HG03066 (cell line): ENCODE data around the gene SPDYE17.
A peak's percentile ranks its signal among the peaks of the same experiment; 100 is the strongest.
"Not testable (repeated sequence)": the region's sequence is repeated elsewhere in the genome, so short reads cannot be mapped to it uniquely, and the experiment has no call there.

Experiments used
- ATAC-seq: cut with Tn5 transposase; IDR thresholded peaks from one replicate; pipeline ENCODE4 v1.9.1; 2021; ENCODE audit warnings: low read depth; ENCODE audit not compliant: unreplicated experiment

SPDYE17 gene

DNA sequence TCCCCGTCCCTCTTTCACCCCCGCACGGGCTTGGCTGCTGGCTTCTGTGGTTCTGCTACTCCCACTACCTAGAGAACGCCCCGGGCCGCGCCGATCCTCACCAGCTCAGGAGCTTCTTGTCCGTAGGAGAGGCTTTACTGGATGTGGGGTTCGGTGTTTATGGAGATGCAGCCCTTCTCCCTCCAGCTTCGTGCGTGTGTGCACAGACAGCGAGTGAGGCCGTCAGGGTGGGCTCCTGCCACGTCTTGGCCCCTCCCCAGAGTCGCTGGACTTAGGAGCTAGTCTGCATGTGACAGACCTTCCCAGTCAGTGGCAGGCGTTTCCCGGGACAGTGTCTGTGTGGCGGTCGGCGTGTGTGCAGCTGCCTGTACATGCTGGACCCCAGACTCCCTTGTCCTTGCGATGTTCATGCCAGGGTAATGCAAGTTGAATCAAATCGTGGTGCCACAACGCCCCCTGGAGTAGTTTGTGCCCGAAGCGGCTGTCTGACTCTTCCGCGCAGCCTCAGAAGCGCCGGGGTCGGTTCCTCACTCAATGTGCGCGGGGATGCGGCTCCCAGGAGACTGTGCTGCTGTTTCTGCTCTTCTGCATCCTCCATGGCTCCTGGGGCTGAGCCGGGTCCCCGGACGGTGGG, 32.6 kb downstream of the SPDYE17 start:
- ATAC-seq = not testable (repeated sequence)

DNA sequence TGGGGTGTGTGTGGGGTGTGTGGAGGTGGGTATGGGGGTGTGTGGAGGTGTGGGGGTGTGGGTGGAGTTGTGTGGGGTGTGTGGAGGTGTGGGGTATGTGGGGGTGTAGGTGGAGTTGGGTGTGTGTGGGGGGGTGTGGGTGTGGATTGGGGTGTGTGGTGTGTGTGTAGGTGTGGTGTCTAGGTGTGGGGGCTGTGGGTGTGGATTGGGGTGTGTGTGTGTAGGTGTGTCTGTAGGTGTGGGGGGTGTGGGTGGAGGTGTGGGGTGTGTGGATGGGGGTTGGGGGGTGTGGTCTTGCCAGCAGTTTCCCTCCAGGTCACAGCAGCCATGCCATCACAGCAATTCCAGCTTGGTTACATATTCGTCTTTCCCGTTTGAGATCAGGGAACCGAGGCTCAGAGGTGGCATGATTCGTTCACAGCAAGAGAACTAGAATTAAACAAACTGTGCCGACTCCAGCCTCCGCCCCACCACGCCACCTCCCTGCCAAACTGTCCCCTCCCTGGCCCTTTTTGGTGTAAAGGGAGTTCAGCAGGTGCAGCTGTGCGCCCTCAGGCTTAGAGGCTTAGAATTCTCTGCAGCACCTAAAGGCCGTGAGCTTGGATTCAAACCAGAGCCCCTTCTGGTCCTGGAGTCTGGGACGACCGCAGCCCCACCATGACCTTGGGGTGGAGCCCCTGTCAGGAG, 33.3 kb downstream of the SPDYE17 start:
- ATAC-seq = not testable (repeated sequence)

DNA sequence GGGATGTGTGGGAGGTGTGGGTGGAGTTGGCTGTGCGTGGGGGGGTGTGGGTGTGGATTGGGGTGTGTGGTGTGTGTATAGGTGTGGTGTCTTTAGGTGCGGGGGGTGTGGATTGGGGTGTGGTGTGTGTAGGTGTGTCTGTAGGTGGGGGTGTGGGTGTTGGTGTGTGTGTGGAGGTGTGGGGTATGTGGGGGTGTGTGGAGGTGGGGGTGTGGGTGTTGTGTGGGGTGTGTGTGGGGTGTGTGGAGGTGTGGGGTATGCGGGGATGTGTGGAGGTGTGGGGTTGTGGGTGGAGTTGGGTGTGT, 33.9 kb downstream of the SPDYE17 start:
- ATAC-seq = no peak

DNA sequence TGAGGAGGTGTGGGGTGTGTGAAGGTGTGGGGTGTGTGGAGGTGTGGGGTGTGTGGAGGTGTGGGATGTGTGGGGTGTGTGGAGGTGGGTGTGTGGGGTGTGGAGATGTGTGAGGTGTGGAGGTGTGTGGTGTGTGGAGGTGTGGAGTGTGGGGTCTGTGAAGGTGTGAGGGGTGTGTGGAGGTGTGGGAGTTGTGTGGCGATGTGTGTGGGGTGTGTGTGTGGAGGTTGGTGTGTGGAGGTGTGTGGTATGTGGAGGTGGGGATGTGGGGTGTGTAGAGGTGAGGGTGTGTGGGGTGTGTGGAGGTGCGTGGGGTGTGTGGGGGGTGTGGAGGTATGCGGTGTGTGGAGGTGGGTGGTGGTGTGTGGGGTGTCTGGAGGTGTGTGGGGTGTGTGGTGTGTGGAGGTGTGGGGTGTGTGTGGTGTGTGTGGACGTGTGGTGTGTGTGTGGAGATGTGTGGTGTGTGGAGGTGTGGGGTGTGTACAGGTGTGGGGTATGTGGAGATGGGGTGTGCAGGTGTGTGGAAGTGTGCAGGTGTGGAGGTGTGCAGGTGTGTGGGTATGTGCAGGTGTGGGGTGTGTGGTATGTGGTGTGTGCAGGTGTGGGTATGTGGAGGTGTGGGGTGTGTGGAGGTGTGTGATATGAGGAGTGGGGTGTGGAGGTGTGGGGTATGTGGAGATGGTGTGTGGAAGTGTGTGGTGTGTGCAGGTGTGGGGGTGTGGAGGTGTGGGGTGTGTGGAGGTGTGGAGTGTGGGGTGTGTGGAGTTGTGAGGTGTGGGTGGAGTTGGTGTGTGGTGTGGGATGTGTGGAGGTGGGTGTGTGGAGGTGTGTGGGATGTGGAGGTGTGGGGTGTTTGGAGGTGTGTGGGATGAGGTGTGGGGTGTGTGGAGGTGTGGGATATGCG, 34.5 kb downstream of the SPDYE17 start:
- no peak for ATAC-seq

DNA sequence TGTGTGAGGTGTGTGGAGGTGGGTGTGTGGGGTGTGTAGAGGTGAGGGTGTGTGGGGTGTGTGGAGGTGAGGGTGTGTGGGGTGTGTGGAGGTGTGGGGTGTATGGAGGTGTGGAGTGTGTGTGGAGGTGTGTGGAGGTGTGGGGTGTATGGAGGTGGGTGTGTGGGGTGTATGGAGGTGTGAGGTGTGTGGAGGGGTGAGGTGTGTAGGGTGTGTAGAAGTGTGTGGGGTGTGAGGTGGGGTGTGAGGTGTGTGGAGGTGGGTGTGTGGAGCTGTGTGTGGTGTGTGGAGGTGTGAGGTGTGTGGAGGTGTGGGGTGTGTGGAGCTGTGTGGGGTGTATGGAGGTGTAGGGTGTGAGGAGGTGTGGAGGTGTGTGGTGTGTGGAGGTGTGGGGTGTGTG, 35.2 kb downstream of the SPDYE17 start:
- ATAC-seq = not testable (repeated sequence)

DNA sequence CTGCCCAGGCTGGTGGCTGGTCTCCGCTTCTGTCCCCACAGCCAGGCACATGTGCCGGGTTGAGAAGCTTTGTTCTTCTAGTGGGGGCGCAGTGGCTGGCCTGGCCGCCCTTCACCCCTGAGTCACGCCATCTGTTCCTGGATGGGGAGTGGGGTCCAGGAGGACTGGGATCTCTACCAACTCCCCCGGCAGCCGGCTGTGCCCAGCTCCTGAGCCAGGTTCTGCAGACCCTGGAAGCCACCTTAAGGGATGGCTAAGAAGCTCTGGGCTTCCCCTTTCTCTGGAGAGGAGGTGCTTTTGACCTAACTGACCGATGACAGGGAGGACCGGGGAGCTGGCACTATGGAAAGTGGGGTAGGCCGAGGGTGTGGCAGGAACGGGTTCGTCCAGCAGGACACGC, 37.9 kb downstream of the SPDYE17 start:
- not testable (repeated sequence) for ATAC-seq

DNA sequence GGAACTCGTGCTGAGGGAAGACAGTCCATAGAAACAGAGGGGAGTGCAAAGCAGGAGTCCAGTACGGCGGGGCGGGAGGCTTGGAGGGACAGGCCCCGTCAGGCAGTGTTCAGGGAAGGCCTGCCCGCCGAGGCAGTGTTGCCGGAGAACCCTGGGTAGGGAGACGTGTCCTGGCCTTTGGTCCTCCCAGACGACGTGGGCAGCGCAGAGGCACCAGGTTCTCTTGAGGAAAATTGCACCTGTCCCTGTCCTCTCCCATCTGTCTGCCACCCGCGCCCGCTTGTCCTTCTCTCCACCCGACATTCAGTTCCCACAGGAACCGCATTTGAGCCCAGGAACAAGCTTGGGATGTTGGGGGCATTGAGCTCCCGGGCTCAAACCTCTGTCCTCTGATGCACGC, 38.3 kb downstream of the SPDYE17 start:
- not testable (repeated sequence) for ATAC-seq

DNA sequence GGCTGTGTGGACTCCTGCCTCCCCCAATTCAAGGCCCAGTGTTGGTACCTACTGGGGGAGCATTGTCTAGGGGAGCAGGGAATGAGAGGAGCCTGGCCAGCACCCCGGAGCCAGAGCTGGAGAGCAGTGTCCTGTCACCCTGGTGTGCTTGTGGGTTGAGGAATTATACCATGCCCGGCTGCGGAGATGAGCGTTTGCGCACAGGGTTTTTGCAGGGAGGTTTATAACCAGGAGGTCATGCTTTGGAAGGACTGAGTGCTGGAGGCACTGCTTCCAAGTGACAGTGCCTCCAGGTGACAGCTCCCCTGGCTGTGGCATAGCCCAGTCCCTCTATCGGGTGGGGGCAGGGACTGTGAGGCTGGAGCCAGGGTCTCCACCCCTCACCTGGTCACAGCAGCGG, 39.3 kb downstream of the SPDYE17 start:
- not testable (repeated sequence) for ATAC-seq

DNA sequence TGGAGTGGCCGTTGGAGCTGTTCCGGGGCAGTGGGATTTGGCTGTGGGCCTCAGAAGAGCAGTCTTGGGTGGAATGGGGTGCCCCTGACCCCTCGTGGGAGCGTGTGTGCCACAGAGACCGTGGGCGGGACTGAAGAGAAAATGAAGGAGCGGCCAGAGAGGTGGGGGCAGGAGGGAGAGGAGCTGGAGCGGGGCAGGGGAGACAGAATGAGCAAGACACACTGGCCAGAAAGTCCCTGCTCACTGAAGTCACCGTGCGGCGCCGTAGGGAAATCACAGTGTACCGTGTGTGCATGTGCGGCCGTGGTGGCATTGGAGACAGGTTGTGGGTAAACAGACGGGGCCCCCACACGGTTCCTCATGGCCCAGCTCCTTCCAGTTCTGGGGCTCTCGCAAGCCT, 40.0 kb downstream of the SPDYE17 start:
- ATAC-seq = not testable (repeated sequence)

DNA sequence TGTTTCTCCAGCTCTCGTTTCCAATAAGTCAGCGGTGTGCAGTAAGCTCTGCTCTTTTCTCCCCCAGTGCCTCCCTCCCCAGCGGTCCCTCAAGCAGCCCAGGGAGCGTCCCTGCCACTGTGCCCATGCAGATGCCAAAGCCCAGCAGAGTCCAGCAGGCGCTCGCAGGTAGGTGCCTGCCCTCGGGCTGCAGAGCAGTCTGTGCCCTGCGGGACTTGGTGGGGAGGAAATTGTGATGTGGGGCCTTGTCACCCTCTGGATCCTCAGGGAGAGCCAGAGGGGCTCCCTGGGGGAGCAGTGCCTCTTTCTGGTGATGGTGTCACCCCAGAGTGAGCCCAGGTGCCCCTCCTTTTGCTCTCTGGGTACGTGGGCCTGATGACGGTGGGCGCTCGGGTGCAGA, 42.0 kb downstream of the SPDYE17 start:
- ATAC-seq = not testable (repeated sequence)

DNA sequence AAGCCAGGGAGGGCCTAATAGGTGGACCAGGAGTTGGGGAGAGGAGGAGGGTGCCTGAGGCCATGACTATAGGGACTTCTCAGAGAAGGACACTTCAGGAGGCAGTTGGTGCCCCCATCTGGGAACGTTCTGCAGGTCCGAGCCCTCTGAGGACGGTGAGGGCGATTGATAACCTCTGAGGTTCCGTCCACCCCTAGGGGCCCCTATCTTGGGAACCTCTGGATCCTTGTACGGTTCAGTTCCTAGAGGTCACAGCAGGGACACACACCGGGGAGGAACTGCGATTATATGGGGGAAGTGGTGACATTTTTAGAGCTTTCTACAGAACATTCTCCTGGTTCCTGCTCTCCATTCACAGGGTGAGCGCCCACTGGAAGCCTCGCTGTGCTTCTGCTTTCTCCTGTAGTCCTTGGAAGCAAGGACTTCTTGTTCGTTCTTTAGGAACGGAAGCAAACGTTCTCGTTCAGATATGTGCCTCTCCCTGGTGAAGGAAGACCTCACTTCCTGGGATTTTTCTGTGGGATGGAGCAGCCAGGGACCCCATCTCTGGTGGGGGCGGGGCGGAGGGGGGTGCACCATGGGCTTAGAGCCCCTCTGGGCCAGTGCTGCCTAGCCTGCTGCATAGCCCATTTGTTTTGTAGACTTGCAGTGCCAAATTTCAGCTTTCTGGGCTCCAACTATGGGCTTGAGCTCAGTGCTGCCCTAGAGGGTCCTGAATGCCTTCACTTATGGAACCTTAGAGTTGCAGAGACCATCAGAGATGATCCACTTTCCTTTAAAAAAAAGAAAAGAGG, 46.0 kb downstream of the SPDYE17 start:
- not testable (repeated sequence) for ATAC-seq

DNA sequence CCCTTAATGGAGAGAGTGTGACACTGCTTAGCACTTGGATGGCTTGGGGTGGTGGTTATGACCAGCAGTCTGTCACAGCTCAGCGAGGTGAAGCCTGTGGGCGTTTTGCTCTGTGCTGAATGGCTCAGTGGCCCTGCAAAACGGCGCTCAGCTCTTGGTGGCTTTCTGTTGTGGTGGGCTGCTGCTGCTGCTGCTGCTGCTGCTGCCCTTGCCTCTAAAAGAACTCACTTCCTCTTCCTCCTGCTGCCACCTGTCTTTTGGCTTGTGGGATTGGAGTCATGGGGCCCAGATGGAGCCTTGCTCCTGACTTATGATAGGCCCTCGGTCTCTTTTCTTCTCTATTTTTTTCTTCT, 47.4 kb downstream of the SPDYE17 start:
- ATAC-seq = peak; percentile 98

DNA sequence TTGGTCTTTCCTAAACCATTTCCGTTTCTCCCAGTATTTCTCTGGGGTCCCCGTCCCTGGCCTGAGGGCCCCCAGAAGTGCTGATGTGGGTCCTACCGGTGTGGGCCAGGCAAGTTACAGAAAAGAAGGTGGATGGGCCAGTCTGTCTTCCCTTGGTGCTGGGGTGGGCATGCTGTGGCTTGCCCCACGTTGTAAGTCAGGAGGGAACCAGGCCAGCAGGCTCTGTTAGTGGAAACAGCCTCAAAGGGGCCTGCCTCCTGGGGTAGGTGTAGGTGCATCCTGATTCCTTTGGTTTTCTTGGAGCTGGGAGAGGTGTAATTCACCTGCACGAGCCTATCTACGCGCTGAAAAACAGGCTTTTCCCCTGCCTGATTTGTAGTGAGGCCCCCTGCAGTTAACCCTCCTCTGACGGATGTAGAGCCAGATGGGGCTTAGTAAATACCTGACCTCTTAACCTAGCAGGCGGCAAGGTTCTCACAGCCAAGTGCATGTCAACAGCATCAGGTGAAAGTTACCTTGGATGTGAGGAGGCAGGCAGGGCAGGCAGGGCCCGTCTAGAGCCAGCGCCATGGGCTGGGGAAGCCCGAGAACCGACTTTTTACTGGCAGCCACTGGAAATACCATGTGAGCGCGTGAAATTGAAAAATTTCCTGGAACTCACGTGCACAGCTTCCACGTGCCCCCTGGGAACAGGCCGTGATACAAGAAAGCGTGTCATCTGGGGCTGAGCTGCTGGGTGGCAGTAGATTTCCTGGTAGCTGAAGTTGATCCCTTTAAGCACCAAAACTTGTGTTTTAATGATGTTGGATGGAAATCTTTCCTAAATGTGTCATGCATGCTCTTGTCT, 48.0 kb downstream of the SPDYE17 start:
- peak; percentile 22 for ATAC-seq

DNA sequence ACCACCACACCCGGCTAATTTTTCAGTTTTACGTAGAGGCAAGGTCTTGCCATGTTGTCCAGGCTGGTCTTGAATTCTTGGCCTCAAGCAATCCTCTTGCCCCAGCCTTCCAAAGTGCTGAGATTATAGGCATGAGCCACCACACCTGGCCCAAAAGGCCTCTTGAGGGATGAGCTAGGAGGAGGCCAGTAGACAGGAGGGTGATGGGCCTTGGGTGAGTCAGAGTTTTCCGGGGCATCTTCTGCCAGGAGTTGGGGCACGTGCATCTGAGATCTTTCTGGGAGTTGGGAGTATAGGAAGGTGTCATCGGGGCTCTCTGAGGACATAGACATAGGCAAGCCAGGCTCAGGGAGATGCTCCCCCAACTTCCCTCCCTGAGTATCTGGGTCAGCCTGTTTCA, 48.8 kb downstream of the SPDYE17 start:
- not testable (repeated sequence) for ATAC-seq

DNA sequence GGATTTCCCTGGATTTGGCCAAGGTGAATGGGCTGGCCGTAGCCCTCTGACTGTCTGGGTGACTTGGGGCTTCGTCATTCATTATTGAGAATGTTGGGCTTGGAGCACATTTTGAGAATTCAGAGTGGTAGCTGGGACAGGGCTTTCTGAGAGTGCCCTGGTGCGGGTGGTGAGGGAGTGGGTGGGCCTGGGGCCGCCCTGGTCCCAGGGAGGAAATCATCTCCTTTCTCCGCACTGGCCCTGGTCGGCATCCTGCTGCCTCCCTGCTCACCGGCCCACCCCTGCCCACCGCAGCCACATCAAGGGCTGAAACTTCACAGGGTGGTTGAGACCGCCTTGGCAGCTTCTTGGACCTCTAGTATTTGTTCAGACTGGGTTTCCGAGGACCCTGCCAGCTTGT, 49.7 kb downstream of the SPDYE17 start:
- ATAC-seq = not testable (repeated sequence)

DNA sequence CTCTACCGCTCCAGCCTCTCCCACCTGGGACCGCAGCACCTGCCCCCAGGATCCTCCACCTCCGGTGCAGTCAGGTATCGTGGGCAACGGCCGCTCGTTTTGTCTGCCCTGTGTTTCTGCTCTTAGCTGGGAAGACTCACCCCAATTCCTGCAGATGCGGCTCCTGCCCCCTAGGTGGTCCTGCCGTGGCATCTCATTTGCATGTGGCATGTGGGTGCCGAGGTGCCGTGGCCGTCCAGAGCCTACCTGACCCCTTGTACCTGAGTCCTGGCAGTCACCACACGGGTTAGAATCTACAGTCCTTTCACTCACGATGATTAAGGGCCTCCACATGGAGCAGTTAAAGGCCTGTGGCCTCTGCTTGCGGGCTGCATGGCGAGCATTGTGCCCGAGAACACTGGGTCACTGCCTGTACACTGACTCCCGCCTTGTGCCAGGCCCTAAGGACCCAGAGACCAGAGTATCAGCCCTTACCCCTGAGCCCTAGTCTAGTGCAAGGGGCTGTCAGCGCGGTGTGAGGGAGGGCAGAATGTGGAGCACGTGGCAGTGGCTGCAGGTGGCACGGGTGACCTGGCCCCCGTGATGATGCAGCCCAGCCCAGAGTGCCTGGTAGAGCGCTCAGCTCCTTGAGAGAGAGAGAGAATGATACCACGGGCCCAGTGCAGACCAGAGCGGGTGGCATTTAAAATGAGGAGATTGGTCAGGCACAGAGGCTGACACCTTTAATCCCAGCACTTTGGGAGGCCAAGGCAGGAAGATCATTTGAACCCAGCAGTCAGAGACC, 50.8 kb downstream of the SPDYE17 start:
- ATAC-seq = not testable (repeated sequence)

DNA sequence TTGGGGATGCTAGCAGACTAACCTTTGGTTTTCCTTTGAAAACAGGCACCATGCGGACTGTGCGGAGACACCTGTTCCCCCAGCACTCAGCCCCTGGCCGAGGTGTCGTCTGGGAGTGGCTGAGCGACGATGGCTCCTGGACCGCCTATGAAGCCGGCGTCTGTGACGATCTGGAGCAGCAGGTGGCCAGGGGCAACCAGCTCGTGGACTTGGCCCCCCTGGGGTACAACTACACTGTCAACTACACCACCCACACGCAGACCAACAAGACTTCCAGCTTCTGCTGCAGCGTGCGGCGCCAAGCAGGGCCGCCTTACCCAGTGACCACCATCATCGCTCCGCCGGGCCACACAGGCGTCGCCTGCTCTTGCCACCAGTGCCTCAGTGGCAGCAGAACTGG, 51.6 kb downstream of the SPDYE17 start:
- ATAC-seq = not testable (repeated sequence)

DNA sequence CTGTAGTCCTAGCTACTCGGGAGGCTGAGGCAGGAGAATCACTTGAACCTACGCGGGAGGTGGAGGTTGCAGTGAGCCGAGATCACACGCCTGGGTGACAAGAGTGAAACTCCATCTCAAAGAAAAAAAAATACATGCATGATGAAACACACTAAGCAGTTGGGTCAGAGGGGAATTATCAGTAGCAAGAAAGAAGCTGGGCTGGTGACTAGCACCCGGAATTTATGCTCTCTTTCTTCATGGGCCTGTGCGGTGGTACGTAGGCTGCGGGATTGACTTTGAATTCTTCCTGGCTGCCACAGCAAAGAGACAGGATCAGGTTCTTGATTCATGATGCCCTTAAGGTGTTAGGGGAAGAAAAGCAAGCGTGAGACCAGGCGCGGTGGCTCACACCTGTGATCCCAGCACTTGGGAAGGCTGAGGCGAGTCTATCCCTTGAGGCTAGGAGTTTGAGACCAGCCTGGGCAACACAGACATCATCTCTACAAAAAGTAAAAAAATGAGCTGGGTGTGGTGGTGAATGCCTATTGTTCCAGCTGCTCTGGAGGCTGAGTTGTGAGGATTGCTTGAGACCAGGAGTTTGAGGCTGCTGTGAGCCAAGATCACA, 54.3 kb downstream of the SPDYE17 start:
- not testable (repeated sequence) for ATAC-seq
